WERI-Rb-1 (cell line): Measurements from ENCODE around the gene CD79A.

Experiments used
- DNase-seq: peaks from one replicate; pipeline ENCODE4 v3.0.0-alpha.2; 2020
- H3K27ac ChIP-seq: fragments of 250-450 bp; sonication (Bioruptor Pico); 2 replicates; pipeline ENCODE4 v1.5.1; 2020; ENCODE audit warnings: mild to moderate bottlenecking, moderate library complexity
- H3K27me3 ChIP-seq: fragments of 250-450 bp; sonication (Bioruptor Pico); 2 replicates; pipeline ENCODE4 v1.5.1; 2021; ENCODE audit warnings: mild to moderate bottlenecking, low read depth, moderate library complexity; ENCODE audit not compliant: insufficient read depth, severe bottlenecking
- H3K36me3 ChIP-seq: fragments of 250-450 bp; sonication (Bioruptor Pico); 2 replicates; pipeline ENCODE4 v1.5.1; 2020; ENCODE audit warnings: mild to moderate bottlenecking, moderate library complexity
- H3K4me3 ChIP-seq: 2 replicates; pipeline ENCODE4 v1.5.1; 2011; ENCODE audit warnings: low read depth, mild to moderate bottlenecking, control low read depth, low read length
- H3K9me3 ChIP-seq: fragments of 250-450 bp; sonication (Bioruptor Pico); 2 replicates; pipeline ENCODE4 v1.5.1; 2021; ENCODE audit warnings: mild to moderate bottlenecking, moderate library complexity; ENCODE audit not compliant: severe bottlenecking
- TF ChIP-seq, protein P1 (sequence below): IDR thresholded peaks from 2 replicates; pipeline ENCODE4 v1.5.1; 2011; ENCODE audit warnings: low read depth, mild to moderate bottlenecking, control low read depth, inconsistent platforms, low read length

Gene CD79A

GRCh38 chr19:41901707-41902360 lies 24.8 kb downstream of the CD79A start:
- no peaks in the 10 kb centered on the region for H3K27me3 ChIP-seq
- H3K36me3 ChIP-seq = peaks cover 45% of the 10 kb centered on the region
- TF ChIP-seq, protein P1, sequence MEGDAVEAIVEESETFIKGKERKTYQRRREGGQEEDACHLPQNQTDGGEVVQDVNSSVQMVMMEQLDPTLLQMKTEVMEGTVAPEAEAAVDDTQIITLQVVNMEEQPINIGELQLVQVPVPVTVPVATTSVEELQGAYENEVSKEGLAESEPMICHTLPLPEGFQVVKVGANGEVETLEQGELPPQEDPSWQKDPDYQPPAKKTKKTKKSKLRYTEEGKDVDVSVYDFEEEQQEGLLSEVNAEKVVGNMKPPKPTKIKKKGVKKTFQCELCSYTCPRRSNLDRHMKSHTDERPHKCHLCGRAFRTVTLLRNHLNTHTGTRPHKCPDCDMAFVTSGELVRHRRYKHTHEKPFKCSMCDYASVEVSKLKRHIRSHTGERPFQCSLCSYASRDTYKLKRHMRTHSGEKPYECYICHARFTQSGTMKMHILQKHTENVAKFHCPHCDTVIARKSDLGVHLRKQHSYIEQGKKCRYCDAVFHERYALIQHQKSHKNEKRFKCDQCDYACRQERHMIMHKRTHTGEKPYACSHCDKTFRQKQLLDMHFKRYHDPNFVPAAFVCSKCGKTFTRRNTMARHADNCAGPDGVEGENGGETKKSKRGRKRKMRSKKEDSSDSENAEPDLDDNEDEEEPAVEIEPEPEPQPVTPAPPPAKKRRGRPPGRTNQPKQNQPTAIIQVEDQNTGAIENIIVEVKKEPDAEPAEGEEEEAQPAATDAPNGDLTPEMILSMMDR = no peak
- no peak overlapping the region for H3K4me3 ChIP-seq
- no peaks in the 10 kb centered on the region for H3K9me3 ChIP-seq
- DNase-seq = no peak
- no peak overlapping the region for H3K27ac ChIP-seq

GRCh38 chr19:41902594-41902993 lies 25.5 kb downstream of the CD79A start:
- no peak for DNase-seq
- H3K27ac ChIP-seq = no peak overlapping the region
- TF ChIP-seq, protein P1 = no peak
- H3K36me3 ChIP-seq = peaks cover 45% of the 10 kb centered on the region
- no peaks in the 10 kb centered on the region for H3K9me3 ChIP-seq
- no peak overlapping the region for H3K4me3 ChIP-seq
- no peaks in the 10 kb centered on the region for H3K27me3 ChIP-seq

DNA sequence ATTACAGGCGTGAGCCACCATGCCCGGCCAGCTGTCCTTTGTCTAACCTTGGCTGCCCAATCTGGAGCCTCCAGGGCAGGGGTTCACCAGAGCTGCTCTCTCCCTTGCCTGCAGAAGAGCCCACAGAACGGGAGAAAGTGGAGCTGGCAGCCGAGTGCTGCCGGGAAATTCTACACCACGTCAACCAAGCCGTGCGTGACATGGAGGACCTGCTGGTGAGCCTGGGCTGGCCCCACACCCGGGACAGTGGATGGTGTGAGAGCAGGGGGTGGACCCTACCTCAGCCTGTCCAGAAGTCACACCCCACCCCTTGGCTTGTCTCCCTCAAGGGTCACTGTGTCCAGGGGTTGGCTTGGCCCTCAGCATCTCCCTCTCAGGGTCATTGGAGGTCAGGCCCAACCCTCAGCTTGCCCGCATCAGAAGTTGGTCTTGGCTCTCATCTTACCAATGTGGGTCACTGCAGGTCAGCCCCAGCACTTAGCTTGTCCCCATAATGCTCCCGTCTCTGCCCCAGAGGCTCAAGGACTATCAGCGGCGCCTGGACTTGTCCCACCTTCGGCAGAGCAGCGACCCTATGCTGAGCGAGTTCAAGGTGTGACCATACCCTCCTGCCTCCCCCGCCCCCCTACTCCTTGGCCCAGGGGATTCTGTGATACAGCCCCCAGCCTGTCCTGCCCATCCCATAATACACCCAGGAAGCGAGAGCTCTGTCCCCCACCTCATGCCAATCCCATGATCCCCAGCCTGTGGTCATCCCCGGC lies 26.3 kb downstream of the CD79A start:
- Histone ChIP-seq H3K36me3 (peaks cover 39% of the 10 kb centered on the region), H3K27me3 (no peaks in the 10 kb centered on the region), H3K9me3 (no peaks in the 10 kb centered on the region), H3K27ac (no peak overlapping the region), H3K4me3 (no peak overlapping the region)
- TF ChIP-seq, protein P1 = no peak
- DNase-seq = no peak

- no peak for DNase-seq
- TF ChIP-seq, protein P1 = no peak
- no peaks in the 10 kb centered on the region for H3K9me3 ChIP-seq
- H3K4me3 ChIP-seq = no peak overlapping the region
- H3K27ac ChIP-seq = no peak overlapping the region
- H3K36me3 ChIP-seq = peaks cover 31% of the 10 kb centered on the region
- no peaks in the 10 kb centered on the region for H3K27me3 ChIP-seq
Measured at GRCh38 chr19:41904118-41904870, 27.2 kb downstream of the CD79A start.

- Histone ChIP-seq H3K27ac (no peak overlapping the region), H3K4me3 (no peak overlapping the region), H3K36me3 (peaks cover 31% of the 10 kb centered on the region), H3K27me3 (no peaks in the 10 kb centered on the region), H3K9me3 (no peaks in the 10 kb centered on the region)
- DNase-seq = no peak
- TF ChIP-seq, protein P1 = no peak
Measured at GRCh38 chr19:41905273-41906002, 28.4 kb downstream of the CD79A start.
